H1 (cell line): Measurements from ENCODE around the gene SDC4. TPM values are rescaled to one million over a fixed set of nuclear protein-coding genes. Genes with fewer than 3 reads are reported as not detected.
A peak's percentile ranks its signal among the peaks of the same experiment; 100 is the strongest.

Experiments used
- CTCF ChIA-PET: fragments of 300-600 bp; sonication (Branson Sonifier 250); formaldehyde crosslinking; loops from one replicate; lab custom pipeline; 2021; ENCODE audit not compliant: partially characterized antibody; lab: Charles Lee
- POLR2A ChIA-PET: fragments of 300-600 bp; sonication (Branson Sonifier 250); formaldehyde crosslinking; loops from one replicate; lab custom pipeline; 2021; ENCODE audit warnings: inconsistent platforms; ENCODE audit not compliant: partially characterized antibody; lab: Charles Lee
- DNase-seq, 2 experiments: peaks; one replicate each; pipeline versions ENCODE4 v3.0.0 to v3.0.0-alpha.2; 2010 to 2022; ENCODE audit warnings: low spot score in 2 of 2, low read depth in 1 of 2, mixed read lengths in 1 of 2
- FAIRE-seq: peaks from 2 replicates; lab custom pipeline; 2011; peaks lifted over from hg19 to GRCh38; lab: Jason Lieb, UNC
- H2AFZ ChIP-seq: 2 replicates; pipeline ENCODE4 v1.8.1; 2012; ENCODE audit warnings: low read length, inconsistent platforms
- H2AK5ac ChIP-seq: 2 replicates; pipeline ENCODE4 v1.6.1; 2013; ENCODE audit warnings: low read depth, low read length
- H2BK120ac ChIP-seq: replicated peaks from 2 replicates; pipeline ENCODE3; 2013; ENCODE audit warnings: low read depth, low read length, inconsistent platforms
- H2BK12ac ChIP-seq: 2 replicates; pipeline ENCODE4 v1.6.1; 2013; ENCODE audit warnings: low read depth, low read length
- H2BK15ac ChIP-seq: 2 replicates; pipeline ENCODE4 v1.6.1; 2013; ENCODE audit warnings: low read length
- H2BK20ac ChIP-seq: 2 replicates; pipeline ENCODE4 v1.6.1; 2013; ENCODE audit warnings: low read length
- H2BK5ac ChIP-seq: 2 replicates; pipeline ENCODE4 v1.6.1; 2013; ENCODE audit warnings: low read depth, low read length
- H3K14ac ChIP-seq: 2 replicates; pipeline ENCODE4 v1.6.1; 2013; ENCODE audit warnings: inconsistent platforms; ENCODE audit not compliant: insufficient read length
- H3K18ac ChIP-seq: 2 replicates; pipeline ENCODE4 v1.6.1; 2013; ENCODE audit warnings: low read length; ENCODE audit errors: extremely low read depth
- H3K23ac ChIP-seq: 2 replicates; pipeline ENCODE4 v1.6.1; 2013; ENCODE audit warnings: inconsistent platforms; ENCODE audit not compliant: insufficient read length
- H3K23me2 ChIP-seq: 2 replicates; pipeline ENCODE4 v1.6.1; 2013; ENCODE audit warnings: low read depth, low read length
- H3K27ac ChIP-seq: 2 replicates; pipeline ENCODE4 v1.6.1; 2011; ENCODE audit warnings: low read depth, low read length, inconsistent platforms
- H3K27me3 ChIP-seq, 4 experiments: replicated peaks in 1 of 4; 1 replicate in 1 of 4; 2 replicates in 3 of 4; pipeline versions ENCODE4 v1.6.1 to v1.8.1; 2011 to 2013; ENCODE audit warnings: low read length in 3 of 4, mild to moderate bottlenecking in 3 of 4, inconsistent platforms in 2 of 4, mixed read lengths in 2 of 4, moderate library complexity in 1 of 4; ENCODE audit not compliant: control insufficient read depth in 3 of 4, insufficient read depth in 3 of 4; ENCODE audit errors: extremely low read depth in 1 of 4
- H3K36me3 ChIP-seq, 4 experiments: 2 replicates each; pipeline versions ENCODE4 v1.6.1 to v1.8.1; 2011 to 2013; ENCODE audit warnings: mild to moderate bottlenecking in 4 of 4, low read length in 3 of 4, moderate library complexity in 2 of 4, control low read depth in 1 of 4, inconsistent platforms in 1 of 4; ENCODE audit not compliant: insufficient read depth in 4 of 4, control insufficient read depth in 2 of 4
- H3K4ac ChIP-seq: replicated peaks from 2 replicates; pipeline ENCODE3; 2013; ENCODE audit warnings: low read length, low read depth, mixed read lengths, inconsistent platforms; ENCODE audit not compliant: insufficient read length
- H3K4me1 ChIP-seq, 4 experiments: replicated peaks in 1 of 4; 1 replicate in 1 of 4; 2 replicates in 3 of 4; pipeline versions ENCODE4 v1.6.1 to v1.8.1; 2011 to 2013; ENCODE audit warnings: low read length in 3 of 4, inconsistent platforms in 2 of 4, mixed read lengths in 1 of 4; ENCODE audit not compliant: insufficient read depth in 4 of 4, control insufficient read depth in 3 of 4
- H3K4me2 ChIP-seq, 2 experiments: 2 replicates each; pipeline versions ENCODE4 v1.6.1 to v1.8.1; 2011 to 2013; ENCODE audit warnings: low read depth in 2 of 2, low read length in 2 of 2, control low read depth in 1 of 2, inconsistent platforms in 1 of 2, mild to moderate bottlenecking in 1 of 2; ENCODE audit not compliant: insufficient read depth in 1 of 2
- H3K4me3 ChIP-seq, 4 experiments: fragments of 200-600, 300-600 bp in 1 of 4; sonication (generic), shearing (Covaris generic), sonication (Bioruptor Twin) in 1 of 4; 2 replicates each; pipeline versions ENCODE4 v1.5.1 to v1.8.1; 2011 to 2016; ENCODE audit warnings: low read length in 4 of 4, low read depth in 3 of 4, control low read depth in 2 of 4, inconsistent platforms in 2 of 4, mild to moderate bottlenecking in 2 of 4, mixed read lengths in 1 of 4, moderate library complexity in 1 of 4; ENCODE audit not compliant: insufficient read depth in 2 of 4; ENCODE audit errors: extremely low read depth in 1 of 4
- H3K56ac ChIP-seq: replicated peaks from 2 replicates; pipeline ENCODE3; 2013; ENCODE audit warnings: low read depth, mild to moderate bottlenecking, mixed read lengths, low read length, inconsistent platforms; ENCODE audit not compliant: insufficient read length
- H3K79me1 ChIP-seq: 2 replicates; pipeline ENCODE4 v1.6.1; 2013; ENCODE audit warnings: low read depth, low read length, control low read depth
- H3K79me2 ChIP-seq, 2 experiments: 2 replicates each; pipeline versions ENCODE4 v1.6.1 to v1.8.1; 2012 to 2013; ENCODE audit warnings: low read length in 2 of 2, mild to moderate bottlenecking in 2 of 2, inconsistent platforms in 1 of 2; ENCODE audit not compliant: insufficient read depth in 2 of 2, control insufficient read depth in 1 of 2
- H3K9ac ChIP-seq, 4 experiments: replicated peaks in 1 of 4; 1 replicate in 1 of 4; 2 replicates in 3 of 4; pipeline versions ENCODE4 v1.6.1 to v1.8.1; 2011 to 2013; ENCODE audit warnings: low read depth in 3 of 4, low read length in 3 of 4, control low read depth in 2 of 4, mild to moderate bottlenecking in 2 of 4, moderate library complexity in 2 of 4, inconsistent platforms in 1 of 4; ENCODE audit errors: extremely low read depth in 1 of 4
- H3K9me3 ChIP-seq, 2 experiments: 2 replicates each; pipeline versions ENCODE4 v1.6.1 to v1.8.1; 2012 to 2013; ENCODE audit warnings: mild to moderate bottlenecking in 2 of 2, moderate library complexity in 2 of 2, control low read depth in 1 of 2, inconsistent platforms in 1 of 2, low read depth in 1 of 2, low read length in 1 of 2, mixed read lengths in 1 of 2; ENCODE audit not compliant: insufficient read depth in 2 of 2
- H4K20me1 ChIP-seq, 2 experiments: replicated peaks in 1 of 2; 2 replicates each; pipeline versions ENCODE3 to v1.8.1; 2011 to 2013; ENCODE audit warnings: inconsistent platforms in 2 of 2, low read length in 2 of 2, mild to moderate bottlenecking in 1 of 2; ENCODE audit not compliant: insufficient read depth in 2 of 2, control insufficient read depth in 1 of 2
- H4K5ac ChIP-seq: 2 replicates; pipeline ENCODE4 v1.6.1; 2013; ENCODE audit warnings: low read length, low read depth, mixed read lengths, inconsistent platforms; ENCODE audit not compliant: insufficient read length
- H4K8ac ChIP-seq: 2 replicates; pipeline ENCODE4 v1.8.0; 2013; ENCODE audit warnings: mild to moderate bottlenecking, moderate library complexity, low read length, inconsistent platforms; ENCODE audit not compliant: insufficient read depth; ENCODE audit errors: extremely low read depth
- H4K91ac ChIP-seq: replicated peaks from 2 replicates; pipeline ENCODE3; 2013; ENCODE audit warnings: low read length, mixed read lengths, inconsistent platforms; ENCODE audit not compliant: insufficient read length
- CBX8 ChIP-seq: fragments of 300-800, 300-1000 bp; sonication (generic); IDR thresholded peaks from 2 replicates; pipeline ENCODE4 v1.7.1; 2016; ENCODE audit warnings: low read depth, low read length, borderline replicate concordance
- CHD2 ChIP-seq: IDR thresholded peaks from 2 replicates; pipeline ENCODE4 v1.6.1; 2012; ENCODE audit warnings: low read length, improper control_type of control experiment
- NANOG ChIP-seq: IDR thresholded peaks from 2 replicates; pipeline ENCODE4 v1.6.1; 2011; ENCODE audit warnings: low read length, low read depth, mild to moderate bottlenecking, inconsistent platforms; ENCODE audit not compliant: insufficient read depth, poor library complexity, severe bottlenecking
- POU5F1 ChIP-seq: IDR thresholded peaks from 2 replicates; pipeline ENCODE4 v1.6.1; 2011; ENCODE audit warnings: low read depth, mild to moderate bottlenecking, low read length, moderate library complexity
- TAF1 ChIP-seq: IDR thresholded peaks from 2 replicates; pipeline ENCODE4 v1.6.1; 2011; ENCODE audit warnings: mild to moderate bottlenecking, low read depth, low read length
- TAF7 ChIP-seq: optimal IDR thresholded peaks from 2 replicates; pipeline ENCODE3; 2011; ENCODE audit warnings: low read depth, mild to moderate bottlenecking, inconsistent platforms, low read length, moderate library complexity, borderline replicate concordance
- ZNF274 ChIP-seq: IDR thresholded peaks from 2 replicates; pipeline ENCODE4 v1.7.0; 2012; ENCODE audit warnings: low read length, borderline replicate concordance; ENCODE audit errors: extremely low read depth
- WGBS, 2 experiments: shearing (Covaris generic) in 1 of 2; methylation state at CpG; one replicate each; pipeline versions ENCODE4 v1.1.6 to v1.1.7; 2013 to 2015; ENCODE audit warnings: low lambda C conversion rate in 2 of 2, mixed read lengths in 2 of 2, inconsistent platforms in 1 of 2, low coverage in 1 of 2, missing lambda C conversion rate in 1 of 2; ENCODE audit not compliant: insufficient replicate concordance in 2 of 2, insufficient coverage in 1 of 2, insufficient read length in 1 of 2; ENCODE audit errors: extremely low coverage in 1 of 2, missing lambda C conversion rate in 1 of 2; 5-methylcytosine and 5-hydroxymethylcytosine counted together
- polyA plus RNA-seq, 7 experiments: library from polyadenylated mRNA; depleted of rRNA in 3 of 7; stranded (reverse) in 5 of 7; unstranded in 2 of 7; fragments of >200 nt in 5 of 7; fragments of 200-250 nt in 2 of 7; gene quantifications; 1 replicate in 5 of 7; 2 replicates in 1 of 7; 4 replicates in 1 of 7; pipeline versions ENCODE4 v1.2.1 to v1.2.3, GENCODE V29; 2011 to 2013; ENCODE audit warnings: missing spikeins in 2 of 7, mixed read lengths in 2 of 7
- total RNA-seq: library from RNA; stranded (reverse); fragmentation: NEBNext Ultra II Directional; extraction: Animal tissue kit (Norgen Biotek cat#: 25700); gene quantifications from 2 replicates; pipeline ENCODE4 v1.2.1, GENCODE V29; 2021
- TF ChIP-seq, protein P1 (sequence below), 3 experiments: IDR thresholded peaks; 1 replicate in 2 of 3; 2 replicates in 1 of 3; pipeline versions ENCODE4 v1.5.1 to v1.6.1; 2011; ENCODE audit warnings: low read length in 3 of 3, mild to moderate bottlenecking in 3 of 3, inconsistent platforms in 2 of 3, low read depth in 1 of 3, moderate library complexity in 1 of 3; ENCODE audit not compliant: insufficient read depth in 1 of 3; ENCODE audit errors: control extremely low read depth in 1 of 3

The SDC4 gene
- total and polyA plus RNA-seq, 2 of the 8 experiments (the other 6 are each of a cell fraction or from before 2014, with no cell fraction given), result 34.6 to 60.2 TPM

DNA sequence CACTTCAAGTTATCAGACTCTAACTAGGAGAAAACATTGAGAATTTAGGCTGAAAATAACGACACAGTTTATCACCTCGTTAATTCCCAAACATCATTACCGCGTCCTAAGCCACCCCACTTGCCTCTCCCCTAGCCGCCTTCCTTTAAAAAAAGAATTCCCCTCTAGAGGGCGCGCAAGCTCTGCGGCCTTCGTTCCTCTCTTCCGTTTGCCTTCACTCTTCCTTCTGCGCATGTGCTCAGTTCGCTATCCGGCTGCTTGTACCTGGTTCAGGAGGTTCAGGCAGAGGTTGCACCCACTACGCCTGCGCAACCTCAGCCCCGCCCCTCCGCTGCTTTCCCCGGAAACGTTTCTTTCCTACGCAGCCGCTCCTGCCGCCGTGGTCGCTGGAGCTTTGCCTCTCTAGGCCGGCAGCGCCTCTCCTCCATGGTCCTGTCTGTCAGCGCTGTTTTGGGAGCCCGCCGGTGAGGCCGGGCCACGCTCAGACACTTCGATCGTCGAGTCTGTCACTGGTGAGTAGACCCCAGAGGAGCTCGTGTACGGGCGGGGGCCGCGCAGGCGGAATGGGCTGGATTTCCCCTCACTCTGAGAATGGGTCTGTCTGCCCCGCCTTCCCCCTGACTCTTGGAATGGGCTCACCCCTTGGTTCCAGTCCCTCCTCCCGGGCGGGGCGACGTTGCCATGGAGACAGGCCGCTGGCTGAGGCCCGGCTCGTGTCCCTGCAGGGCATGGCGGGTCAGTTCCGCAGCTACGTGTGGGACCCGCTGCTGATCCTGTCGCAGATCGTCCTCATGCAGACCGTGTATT lies 14.8 kb upstream of the SDC4 start, which contains the start of gene SYS1:
Gene SYS1, plus strand, starts transcription at position 353 of the 807 bp plus-strand sequence. Its CDS starts 376 bp downstream, at position 729.
- H4K8ac ChIP-seq, result peak within 1 kb of the TSS; percentile 94
- H3K56ac ChIP-seq, result peak within 1 kb of the TSS; percentile 66
- H3K9ac ChIP-seq, result peak within 1 kb of the TSS in 3 of 4 experiments; percentile 51 to 87 (median 77); a peak in 5 of 7 replicates
- H2BK12ac ChIP-seq, result no peak within 1 kb of the TSS; the same call in 1 of the 2 replicates
- H3K4me1 ChIP-seq, result peaks cover 3 to 12% (median 6%) of the 10 kb centered on the region in 4 experiments; a peak in 6 of 7 replicates
- H3K36me3 ChIP-seq, result peaks cover 3 to 9% (median 6%) of the 10 kb centered on the region in 4 experiments; a peak in 6 of 8 replicates
- no peak within 1 kb of the TSS for H2BK120ac ChIP-seq
- H3K79me2 ChIP-seq, result peaks cover 0 to 13% of the 10 kb centered on the region in 2 experiments; a peak in 2 of 4 replicates
- no peak within 1 kb of the TSS for H2BK20ac ChIP-seq
- no peak within 1 kb of the TSS for H2BK15ac ChIP-seq
- H3K4me3 ChIP-seq, result peak within 1 kb of the TSS; percentile 54 to 98 (median 80)
- H2AFZ ChIP-seq, result peak within 1 kb of the TSS; percentile 98
- no peak within 1 kb of the TSS for H3K23ac ChIP-seq
- H2BK5ac ChIP-seq, result peak within 1 kb of the TSS; percentile 89
- H3K4ac ChIP-seq, result peak within 1 kb of the TSS; percentile 65
- H3K9me3 ChIP-seq, result no peaks in the 10 kb centered on the region
- peaks cover 6% of the 10 kb centered on the region; the same call in 1 of the 2 replicates for H3K79me1 ChIP-seq
- 3% methylated on average over 55 of the region's 55 CpGs; no CpG with 5 or more reads in 1 of the 2 experiments for WGBS, 2 experiments
- no peak within 1 kb of the TSS for H3K14ac ChIP-seq
- H4K20me1 ChIP-seq, result peaks cover 0 to 8% of the 10 kb centered on the region in 2 experiments
- FAIRE-seq (peak; percentile 32), DNase-seq (peak; percentile 97 to 99)
- POLR2A ChIA-PET, result interaction anchor here (0.6 to 13.2 kb wide), 15 partner anchors 10 to 114 kb away, joined by 3 to 113 read pairs (median 3); partner anchors contain the start of gene SDC4
- peak within 1 kb of the TSS; percentile 63 to 78 for H3K4me2 ChIP-seq
- H3K18ac ChIP-seq, result peak within 1 kb of the TSS; percentile 80
- H3K27ac ChIP-seq, result peak within 1 kb of the TSS; percentile 72
- H3K27me3 ChIP-seq, result no peaks in the 10 kb centered on the region
- peaks cover 7% of the 10 kb centered on the region for H3K23me2 ChIP-seq
- CTCF ChIA-PET, result interaction anchor here (0.6 to 6.8 kb wide), 34 partner anchors 12 to 424 kb away, joined by 3 to 85 read pairs (median 4); partner anchors contain the start of genes DBNDD2, PIGT, SDC4 and TP53TG5
- peak within 1 kb of the TSS; percentile 90 for H4K5ac ChIP-seq
- H4K91ac ChIP-seq, result peak within 1 kb of the TSS; percentile 92
- H2AK5ac ChIP-seq, result no peak within 1 kb of the TSS
- TF ChIP-seq POU5F1, result no peak
- no peak for TF ChIP-seq ZNF274
- TF ChIP-seq CBX8, result no peak
- no peak for TF ChIP-seq CHD2
- peak; percentile 73 for TF ChIP-seq TAF1
- no peak for TF ChIP-seq TAF7
- TF ChIP-seq, protein P1, sequence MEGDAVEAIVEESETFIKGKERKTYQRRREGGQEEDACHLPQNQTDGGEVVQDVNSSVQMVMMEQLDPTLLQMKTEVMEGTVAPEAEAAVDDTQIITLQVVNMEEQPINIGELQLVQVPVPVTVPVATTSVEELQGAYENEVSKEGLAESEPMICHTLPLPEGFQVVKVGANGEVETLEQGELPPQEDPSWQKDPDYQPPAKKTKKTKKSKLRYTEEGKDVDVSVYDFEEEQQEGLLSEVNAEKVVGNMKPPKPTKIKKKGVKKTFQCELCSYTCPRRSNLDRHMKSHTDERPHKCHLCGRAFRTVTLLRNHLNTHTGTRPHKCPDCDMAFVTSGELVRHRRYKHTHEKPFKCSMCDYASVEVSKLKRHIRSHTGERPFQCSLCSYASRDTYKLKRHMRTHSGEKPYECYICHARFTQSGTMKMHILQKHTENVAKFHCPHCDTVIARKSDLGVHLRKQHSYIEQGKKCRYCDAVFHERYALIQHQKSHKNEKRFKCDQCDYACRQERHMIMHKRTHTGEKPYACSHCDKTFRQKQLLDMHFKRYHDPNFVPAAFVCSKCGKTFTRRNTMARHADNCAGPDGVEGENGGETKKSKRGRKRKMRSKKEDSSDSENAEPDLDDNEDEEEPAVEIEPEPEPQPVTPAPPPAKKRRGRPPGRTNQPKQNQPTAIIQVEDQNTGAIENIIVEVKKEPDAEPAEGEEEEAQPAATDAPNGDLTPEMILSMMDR (IDR thresholded peaks at IDR 0.05; ENCODE audit: control extremely low read depth in 1 of 3, insufficient read depth in 1 of 3, low read depth in 1 of 3, low read length in 3 of 3), result peak; percentile 70 to 91 (median 83)
- TF ChIP-seq NANOG, result no peak
